ENCODE measurements around the gene METTL17.
"Not testable (repeated sequence)": the region's sequence is repeated elsewhere in the genome, so short reads cannot be mapped to it uniquely, and the experiment has no call there.

Gene METTL17

GRCh38 chr14:20997115-20997514 is 7.3 kb downstream of the METTL17 start:
- no peak for FAIRE-seq

- no peak for FAIRE-seq
Observed at GRCh38 chr14:20997564-20997963, 7.8 kb downstream of the METTL17 start.

GRCh38 chr14:20998139-20998538 is 8.4 kb downstream of the METTL17 start:
- no peak for FAIRE-seq

GRCh38 chr14:20998674-20999366 is 9.0 kb downstream of the METTL17 start, which contains the start of gene SLC39A2:
SLC39A2 (plus strand) TSS chr14:20999293; CDS start chr14:20999447, 154 bp downstream.
- no peak for FAIRE-seq

GRCh38 chr14:20999591-20999990 is 9.8 kb downstream of the METTL17 start:
- no peak for FAIRE-seq

GRCh38 chr14:21001218-21001617 is 11.4 kb downstream of the METTL17 start:
- no peak for FAIRE-seq

GRCh38 chr14:21003788-21004346 is 14.1 kb downstream of the METTL17 start:
- no peak for FAIRE-seq

GRCh38 chr14:21009721-21010120 is 19.9 kb downstream of the METTL17 start:
- not testable (repeated sequence) for FAIRE-seq

GRCh38 chr14:21011136-21011535 is 21.4 kb downstream of the METTL17 start:
- FAIRE-seq = no peak

- no peak for FAIRE-seq
Observed at GRCh38 chr14:21014761-21015190, 25.0 kb downstream of the METTL17 start.

GRCh38 chr14:21015312-21015711 is 25.5 kb downstream of the METTL17 start:
- no peak for FAIRE-seq

GRCh38 chr14:21016413-21017190 is 26.8 kb downstream of the METTL17 start:
- no peak for FAIRE-seq

- no peak for FAIRE-seq
Observed at GRCh38 chr14:21017528-21018245, 27.9 kb downstream of the METTL17 start.

GRCh38 chr14:21018286-21018685 is 28.5 kb downstream of the METTL17 start:
- no peak for FAIRE-seq

- no peak for FAIRE-seq
Observed at GRCh38 chr14:21018781-21019180, 29.0 kb downstream of the METTL17 start.

GRCh38 chr14:21019366-21019765 is 29.6 kb downstream of the METTL17 start:
- FAIRE-seq = no peak

GRCh38 chr14:21020977-21021545 is 31.3 kb downstream of the METTL17 start:
- no peak for FAIRE-seq

GRCh38 chr14:21022686-21023085 is 32.9 kb downstream of the METTL17 start:
- FAIRE-seq = no peak

GRCh38 chr14:21023174-21023573 is 33.4 kb downstream of the METTL17 start:
- no peak for FAIRE-seq

GRCh38 chr14:21023817-21024584 is 34.2 kb downstream of the METTL17 start:
- no peak for FAIRE-seq

- FAIRE-seq = no peak
Observed at GRCh38 chr14:21024585-21025370, 35.0 kb downstream of the METTL17 start, which contains the start of gene NDRG2. NDRG2 (minus strand) TSS chr14:21025061; CDS start chr14:21023315, 1,746 bp downstream.
